PC-9 (cell line): ENCODE measurements around the gene SPRR1A. TPM values are rescaled to one million over a fixed set of nuclear protein-coding genes. Genes with fewer than 3 reads are reported as not detected.

Experiments used
- BruUV-seq: library from RNA; stranded (reverse); fragments of 400-500 nt; replicated peaks from 2 replicates; lab custom pipeline; 2021; lab: Mats Ljungman, UMichigan
- CTCF ChIA-PET: fragments of 300-600 bp; sonication (Branson Sonifier 250); formaldehyde crosslinking; loops from one replicate; lab custom pipeline; 2022; ENCODE audit warnings: antibody characterized with exemption; lab: Charles Lee
- POLR2A ChIA-PET: fragments of 300-600 bp; sonication (Branson Sonifier 250); formaldehyde crosslinking; loops from one replicate; lab custom pipeline; 2022; ENCODE audit warnings: antibody characterized with exemption; ENCODE audit not compliant: unreplicated experiment; lab: Charles Lee
- DNase-seq, 2 experiments: peaks; one replicate each; pipeline versions ENCODE4 v3.0.0 to v3.0.0-alpha.2; 2015 to 2022; ENCODE audit warnings: mixed read lengths in 1 of 2
- H2AFZ ChIP-seq: fragments of 200-600 bp; sonication (generic); 2 replicates; pipeline ENCODE4 v1.8.1; 2017; ENCODE audit warnings: antibody characterized with exemption
- H3F3A ChIP-seq: fragments of 200-600 bp; sonication (generic); 2 replicates; pipeline ENCODE4 v1.8.1; 2017; ENCODE audit warnings: antibody characterized with exemption, mild to moderate bottlenecking, low read depth; ENCODE audit not compliant: insufficient read depth
- H3K27ac ChIP-seq: fragments of 200-600 bp; sonication (generic); 2 replicates; pipeline ENCODE4 v1.6.1; 2016; ENCODE audit warnings: mixed run types
- H3K27me3 ChIP-seq: fragments of 200-600 bp; sonication (generic); 2 replicates; pipeline ENCODE4 v1.6.1; 2016; ENCODE audit warnings: low read depth, mixed run types; ENCODE audit not compliant: insufficient read depth
- H3K36me3 ChIP-seq: fragments of 200-600 bp; sonication (generic); 2 replicates; pipeline ENCODE4 v1.6.1; 2016; ENCODE audit warnings: low read depth, mixed run types
- H3K4me1 ChIP-seq: fragments of 200-600 bp; sonication (generic); replicated peaks from 2 replicates; pipeline ENCODE4 v1.6.1; 2016; ENCODE audit warnings: mixed run types; ENCODE audit not compliant: insufficient read depth
- H3K4me2 ChIP-seq: fragments of 200-600 bp; sonication (generic); 2 replicates; pipeline ENCODE4 v1.6.1; 2017; ENCODE audit warnings: mixed run types
- H3K4me3 ChIP-seq: fragments of 200-600 bp; sonication (generic); 2 replicates; pipeline ENCODE4 v1.6.1; 2016; ENCODE audit warnings: mixed run types
- H3K79me2 ChIP-seq: fragments of 200-600 bp; sonication (generic); 2 replicates; pipeline ENCODE4 v1.6.1; 2017; ENCODE audit warnings: low read depth, mixed run types
- H3K9me2 ChIP-seq: fragments of 200-600 bp; sonication (generic); 2 replicates; pipeline ENCODE4 v1.8.1; 2017; ENCODE audit warnings: mild to moderate bottlenecking; ENCODE audit not compliant: insufficient read depth
- H3K9me3 ChIP-seq: fragments of 200-600 bp; sonication (generic); 2 replicates; pipeline ENCODE4 v1.8.1; 2016; ENCODE audit warnings: low read depth; ENCODE audit not compliant: insufficient read depth
- H4K20me1 ChIP-seq: fragments of 200-600 bp; sonication (generic); 2 replicates; pipeline ENCODE4 v1.8.1; 2017; ENCODE audit not compliant: insufficient read depth
- CTCF ChIP-seq: fragments of 200-600 bp; sonication (generic); conservative IDR thresholded peaks from 2 replicates; pipeline ENCODE4 v1.6.1; 2017; ENCODE audit warnings: mixed run types, antibody characterized with exemption, mild to moderate bottlenecking, moderate library complexity
- EZH2 ChIP-seq: fragments of 200-600 bp; sonication (generic); IDR thresholded peaks from 2 replicates; pipeline ENCODE4 v1.8.0; 2017; ENCODE audit warnings: antibody characterized with exemption, low read depth
- intact Hi-C: fragments of 100-400 bp; cut with micrococcal nuclease; formaldehyde crosslinking; loops from one replicate; pipeline ENCODE4 v1.10.0; 2022; ENCODE audit not compliant: unreplicated experiment
- total RNA-seq: library from RNA; stranded (reverse); gene quantifications from 2 replicates; pipeline ENCODE4 v1.2.3, GENCODE V29; 2021

The SPRR1A gene
- total RNA-seq, 1 experiment from 2014 or later: not detected

- POLR2A ChIA-PET: no interaction called here
- no TSS peak for BruUV-seq
- Histone ChIP-seq H2AFZ (no peak overlapping the region), H3K9me2 (no peaks in the 10 kb centered on the region), H3K36me3 (no peaks in the 10 kb centered on the region), H3K4me1 (peaks cover 32% of the 10 kb centered on the region), H3K9me3 (no peaks in the 10 kb centered on the region), H3K27ac (no peak overlapping the region), H3K4me2 (no peak overlapping the region), H4K20me1 (no peaks in the 10 kb centered on the region), H3K4me3 (no peak overlapping the region), H3K79me2 (no peaks in the 10 kb centered on the region), H3F3A (peaks cover 3% of the 10 kb centered on the region; the same call in 1 of the 2 replicates), H3K27me3 (no peaks in the 10 kb centered on the region)
- TF ChIP-seq CTCF (no peak), EZH2 (no peak)
- CTCF ChIA-PET: no interaction called here
- intact Hi-C loops: loop anchor here (5.0 kb wide), 1 partner anchor 73 kb away; the partner anchor contains the start of gene IVL
- no peak for DNase-seq
Observed at GRCh38 chr1:152980676-152981075, 3.2 kb upstream of the SPRR1A start.

GRCh38 chr1:152981146-152981871 lies 2.6 kb upstream of the SPRR1A start:
- ChIA-PET CTCF (no interaction called here), POLR2A (no interaction called here)
- H3F3A ChIP-seq: peaks cover 3% of the 10 kb centered on the region; the same call in 1 of the 2 replicates
- no peaks in the 10 kb centered on the region for H4K20me1 ChIP-seq
- no peak overlapping the region for H3K4me2 ChIP-seq
- no peak overlapping the region for H3K4me3 ChIP-seq
- no peak overlapping the region for H3K27ac ChIP-seq
- H3K27me3 ChIP-seq: no peaks in the 10 kb centered on the region
- intact Hi-C loops: loop anchor here (5.0 kb wide), 1 partner anchor 74 kb away; the partner anchor contains the start of gene IVL
- BruUV-seq: no TSS peak
- H3K4me1 ChIP-seq: peaks cover 32% of the 10 kb centered on the region
- no peak overlapping the region for H2AFZ ChIP-seq
- H3K9me2 ChIP-seq: no peaks in the 10 kb centered on the region
- H3K79me2 ChIP-seq: no peaks in the 10 kb centered on the region
- TF ChIP-seq CTCF (no peak), EZH2 (no peak)
- H3K9me3 ChIP-seq: no peaks in the 10 kb centered on the region
- no peak for DNase-seq
- no peaks in the 10 kb centered on the region for H3K36me3 ChIP-seq

GRCh38 chr1:152982076-152982475 lies 1.8 kb upstream of the SPRR1A start:
- POLR2A ChIA-PET: no interaction called here
- TF ChIP-seq CTCF: no peak
- no peak for TF ChIP-seq EZH2
- intact Hi-C loops: loop anchor here (5.0 kb wide), 1 partner anchor 75 kb away; the partner anchor contains the start of gene IVL
- CTCF ChIA-PET: no interaction called here
- Histone ChIP-seq H3K27me3 (no peaks in the 10 kb centered on the region), H3K36me3 (no peaks in the 10 kb centered on the region), H2AFZ (no peak overlapping the region), H3K4me2 (peak overlapping the region; percentile 66; the same call in 1 of the 2 replicates), H4K20me1 (no peaks in the 10 kb centered on the region), H3K79me2 (no peaks in the 10 kb centered on the region), H3K27ac (no peak overlapping the region), H3K4me1 (peaks cover 32% of the 10 kb centered on the region), H3F3A (peaks cover 3% of the 10 kb centered on the region; the same call in 1 of the 2 replicates), H3K9me3 (no peaks in the 10 kb centered on the region), H3K4me3 (no peak overlapping the region), H3K9me2 (no peaks in the 10 kb centered on the region)
- no peak for DNase-seq
- no TSS peak for BruUV-seq
